MM.1S (cell line): ENCODE measurements around the gene CLCN7.

Experiments
- DNase-seq: peaks from one replicate; pipeline ENCODE4 v3.0.0-alpha.2; 2015
- H2AFZ ChIP-seq: fragments of 300-600 bp; sonication (generic); 2 replicates; pipeline ENCODE4 v1.6.0; 2016; ENCODE audit warnings: antibody characterized with exemption, low read length
- H3F3A ChIP-seq: fragments of 300-600 bp; sonication (generic); 2 replicates; pipeline ENCODE4 v1.6.1; 2016; ENCODE audit warnings: mild to moderate bottlenecking, antibody characterized with exemption, low read length, moderate library complexity, mixed read lengths; ENCODE audit not compliant: insufficient read depth
- H3K27ac ChIP-seq: fragments of 300-600 bp; sonication (generic); 2 replicates; pipeline ENCODE4 v1.5.1; 2016; ENCODE audit warnings: mild to moderate bottlenecking, low read length
- H3K27me3 ChIP-seq: fragments of 300-600 bp; sonication (generic); replicated peaks from 2 replicates; pipeline ENCODE4 v1.6.0; 2016; ENCODE audit warnings: low read length; ENCODE audit not compliant: insufficient read depth
- H3K36me3 ChIP-seq: fragments of 300-600 bp; sonication (generic); replicated peaks from 2 replicates; pipeline ENCODE4 v1.6.1; 2016; ENCODE audit warnings: mild to moderate bottlenecking, low read length, mixed read lengths; ENCODE audit not compliant: insufficient read depth
- H3K4me1 ChIP-seq: fragments of 300-600 bp; sonication (generic); 2 replicates; pipeline ENCODE4 v1.6.1; 2016; ENCODE audit warnings: low read length, mixed read lengths
- H3K4me2 ChIP-seq: fragments of 300-600 bp; sonication (generic); 2 replicates; pipeline ENCODE4 v1.6.0; 2016; ENCODE audit warnings: low read depth, low read length
- H3K4me3 ChIP-seq: fragments of 300-600 bp; sonication (generic); 2 replicates; pipeline ENCODE4 v1.5.1; 2016; ENCODE audit warnings: low read length, mixed read lengths
- H3K79me2 ChIP-seq: fragments of 300-600 bp; sonication (generic); 2 replicates; pipeline ENCODE4 v1.6.1; 2016; ENCODE audit warnings: mixed run types, low read length, mixed read lengths
- H3K9ac ChIP-seq: fragments of 300-600 bp; sonication (generic); 2 replicates; pipeline ENCODE4 v1.6.1; 2016; ENCODE audit warnings: low read length, mixed read lengths
- H3K9me2 ChIP-seq: fragments of 300-600 bp; sonication (generic); replicated peaks from 2 replicates; pipeline ENCODE4 v1.6.1; 2016; ENCODE audit warnings: mild to moderate bottlenecking, low read length, mixed read lengths; ENCODE audit not compliant: insufficient read depth
- H3K9me3 ChIP-seq: fragments of 300-600 bp; sonication (generic); replicated peaks from 2 replicates; pipeline ENCODE4 v1.6.1; 2016; ENCODE audit warnings: mild to moderate bottlenecking, low read length, mixed read lengths; ENCODE audit not compliant: insufficient read depth
- H4K20me1 ChIP-seq: fragments of 300-600 bp; sonication (generic); 2 replicates; pipeline ENCODE4 v1.6.1; 2016; ENCODE audit warnings: mild to moderate bottlenecking, low read length, moderate library complexity, mixed read lengths; ENCODE audit not compliant: insufficient read depth
- EZH2 ChIP-seq: fragments of 300-600 bp; sonication (generic); optimal IDR thresholded peaks from 2 replicates; pipeline ENCODE3; 2017; ENCODE audit warnings: low read depth, mild to moderate bottlenecking, antibody characterized with exemption, low read length, mixed read lengths
- EZH2phosphoT487 ChIP-seq: fragments of 300-600 bp; sonication (generic); IDR thresholded peaks from 2 replicates; pipeline ENCODE4 v1.6.1; 2018; ENCODE audit warnings: antibody characterized with exemption, low read length
- TF ChIP-seq, protein P1 (sequence below): fragments of 300-600 bp; sonication (generic); IDR thresholded peaks from 2 replicates; pipeline ENCODE4 v1.5.1; 2016; ENCODE audit warnings: antibody characterized with exemption, low read length, mixed read lengths

The CLCN7 gene

GRCh38 chr16:1510272-1510671, 35.4 kb upstream of the CLCN7 start:
- no peaks in the 10 kb centered on the region for H3F3A ChIP-seq
- no peak overlapping the region for H3K27ac ChIP-seq
- no peaks in the 10 kb centered on the region for H3K36me3 ChIP-seq
- H3K4me1 ChIP-seq: no peaks in the 10 kb centered on the region
- H3K9me3 ChIP-seq: no peaks in the 10 kb centered on the region
- H2AFZ ChIP-seq: no peak overlapping the region
- no peak overlapping the region for H3K4me2 ChIP-seq
- TF ChIP-seq EZH2phosphoT487 (no peak), EZH2 (no peak)
- TF ChIP-seq, protein P1, sequence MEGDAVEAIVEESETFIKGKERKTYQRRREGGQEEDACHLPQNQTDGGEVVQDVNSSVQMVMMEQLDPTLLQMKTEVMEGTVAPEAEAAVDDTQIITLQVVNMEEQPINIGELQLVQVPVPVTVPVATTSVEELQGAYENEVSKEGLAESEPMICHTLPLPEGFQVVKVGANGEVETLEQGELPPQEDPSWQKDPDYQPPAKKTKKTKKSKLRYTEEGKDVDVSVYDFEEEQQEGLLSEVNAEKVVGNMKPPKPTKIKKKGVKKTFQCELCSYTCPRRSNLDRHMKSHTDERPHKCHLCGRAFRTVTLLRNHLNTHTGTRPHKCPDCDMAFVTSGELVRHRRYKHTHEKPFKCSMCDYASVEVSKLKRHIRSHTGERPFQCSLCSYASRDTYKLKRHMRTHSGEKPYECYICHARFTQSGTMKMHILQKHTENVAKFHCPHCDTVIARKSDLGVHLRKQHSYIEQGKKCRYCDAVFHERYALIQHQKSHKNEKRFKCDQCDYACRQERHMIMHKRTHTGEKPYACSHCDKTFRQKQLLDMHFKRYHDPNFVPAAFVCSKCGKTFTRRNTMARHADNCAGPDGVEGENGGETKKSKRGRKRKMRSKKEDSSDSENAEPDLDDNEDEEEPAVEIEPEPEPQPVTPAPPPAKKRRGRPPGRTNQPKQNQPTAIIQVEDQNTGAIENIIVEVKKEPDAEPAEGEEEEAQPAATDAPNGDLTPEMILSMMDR: no peak
- no peak overlapping the region for H3K4me3 ChIP-seq
- DNase-seq: no peak
- no peak overlapping the region for H3K9ac ChIP-seq
- no peaks in the 10 kb centered on the region for H4K20me1 ChIP-seq
- no peaks in the 10 kb centered on the region for H3K27me3 ChIP-seq
- H3K79me2 ChIP-seq: no peaks in the 10 kb centered on the region
- H3K9me2 ChIP-seq: no peaks in the 10 kb centered on the region

- Histone ChIP-seq H3K9me2 (no peaks in the 10 kb centered on the region), H3K9me3 (no peaks in the 10 kb centered on the region), H3K79me2 (no peaks in the 10 kb centered on the region), H3K4me2 (no peak overlapping the region), H4K20me1 (no peaks in the 10 kb centered on the region), H2AFZ (no peak overlapping the region), H3K4me3 (no peak overlapping the region), H3K9ac (no peak overlapping the region), H3K27me3 (no peaks in the 10 kb centered on the region), H3K36me3 (no peaks in the 10 kb centered on the region), H3K4me1 (no peaks in the 10 kb centered on the region), H3F3A (no peaks in the 10 kb centered on the region), H3K27ac (no peak overlapping the region)
- no peak for DNase-seq
- TF ChIP-seq, protein P1: no peak
- TF ChIP-seq EZH2phosphoT487: no peak
- TF ChIP-seq EZH2: no peak
Observed at GRCh38 chr16:1509307-1510221, 34.7 kb upstream of the CLCN7 start.

- Histone ChIP-seq H3K4me2 (no peak overlapping the region), H3K9me3 (no peaks in the 10 kb centered on the region), H3K27ac (no peak overlapping the region), H3K9ac (no peak overlapping the region), H2AFZ (no peak overlapping the region), H3K36me3 (no peaks in the 10 kb centered on the region), H3K4me3 (no peak overlapping the region), H3K9me2 (no peaks in the 10 kb centered on the region), H3K79me2 (no peaks in the 10 kb centered on the region), H3K4me1 (no peaks in the 10 kb centered on the region), H3F3A (no peaks in the 10 kb centered on the region), H3K27me3 (no peaks in the 10 kb centered on the region), H4K20me1 (no peaks in the 10 kb centered on the region)
- no peak for DNase-seq
- no peak for TF ChIP-seq EZH2phosphoT487
- no peak for TF ChIP-seq EZH2
- TF ChIP-seq, protein P1: no peak
Observed at GRCh38 chr16:1508494-1509187, 33.8 kb upstream of the CLCN7 start.
